HFF-Myc (cell line): ENCODE results near the gene CDKL1.

Experiments used
- DNase-seq: peaks from one replicate; pipeline ENCODE4 v3.0.0-alpha.2; 2011; ENCODE audit warnings: low read depth; ENCODE audit errors: extremely low read depth
- H3K4me3 ChIP-seq: replicated peaks from 2 replicates; pipeline ENCODE4 v1.5.1; 2011; ENCODE audit warnings: low read depth, mild to moderate bottlenecking, control low read depth, low read length
- CTCF ChIP-seq: IDR thresholded peaks from 2 replicates; pipeline ENCODE4 v1.5.1; 2012; ENCODE audit warnings: mild to moderate bottlenecking, low read depth, low read length, control low read depth; ENCODE audit errors: missing control alignments

Gene CDKL1

DNA sequence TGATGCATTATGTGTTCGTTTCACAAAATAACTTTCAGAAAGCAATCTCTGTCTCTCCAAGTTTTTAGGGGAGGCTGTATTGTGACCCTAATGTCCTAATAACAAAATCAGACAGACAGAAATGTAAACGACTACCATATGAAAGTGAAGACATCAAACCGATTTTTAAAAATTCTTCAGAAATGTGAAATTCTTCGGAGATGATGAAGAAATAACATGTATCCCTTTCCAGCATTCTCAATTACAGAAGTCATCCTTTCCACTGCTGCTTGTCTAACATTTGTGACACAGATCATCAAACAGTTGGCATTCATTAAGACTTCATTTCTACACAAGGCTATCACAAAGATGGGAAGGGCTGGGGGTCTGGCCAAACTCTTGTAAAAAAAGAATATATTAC is 43.6 kb downstream of the CDKL1 start:
- TF ChIP-seq CTCF = no peak
- no peak for DNase-seq
- H3K4me3 ChIP-seq = no peak overlapping the region

DNA sequence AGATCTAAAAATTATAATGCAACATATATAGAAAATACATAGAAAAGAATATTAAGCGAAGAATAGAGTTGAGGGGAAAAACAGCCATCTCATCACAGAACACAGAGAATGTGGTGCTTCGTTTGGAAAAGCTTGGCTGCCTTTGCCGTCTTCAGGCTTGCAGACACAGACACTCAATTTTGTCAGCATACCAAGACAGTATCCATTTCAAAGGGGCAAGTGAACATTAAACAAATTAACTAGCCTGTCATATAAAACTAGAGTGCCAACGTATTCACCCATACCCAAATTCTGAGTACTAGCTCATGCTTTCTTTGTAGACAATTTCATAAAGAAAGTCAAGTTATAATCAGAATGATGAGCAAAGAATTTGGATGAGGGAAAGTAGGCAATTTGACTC is 44.1 kb downstream of the CDKL1 start:
- DNase-seq = no peak
- no peak for TF ChIP-seq CTCF
- no peak overlapping the region for H3K4me3 ChIP-seq

DNA sequence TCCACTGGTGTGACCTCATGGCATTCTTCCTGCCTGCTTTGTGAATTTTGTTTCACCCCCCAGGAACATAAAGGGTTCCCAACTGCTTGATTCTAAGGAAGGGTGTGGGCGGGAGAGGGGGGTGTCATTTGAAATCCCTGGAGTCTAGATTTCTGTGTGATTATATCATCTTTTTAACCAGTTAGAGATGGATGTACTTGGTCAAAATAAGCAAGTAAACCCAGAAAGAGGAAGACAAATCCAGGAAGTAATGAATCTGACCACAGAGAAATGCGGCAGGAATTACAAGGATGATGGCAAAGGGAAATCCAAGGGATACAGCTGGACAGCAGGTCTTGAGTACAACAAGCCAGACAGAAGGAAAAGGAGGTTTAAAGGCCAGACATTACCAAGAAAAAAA is 45.7 kb downstream of the CDKL1 start:
- no peak for TF ChIP-seq CTCF
- no peak overlapping the region for H3K4me3 ChIP-seq
- DNase-seq = no peak

DNA sequence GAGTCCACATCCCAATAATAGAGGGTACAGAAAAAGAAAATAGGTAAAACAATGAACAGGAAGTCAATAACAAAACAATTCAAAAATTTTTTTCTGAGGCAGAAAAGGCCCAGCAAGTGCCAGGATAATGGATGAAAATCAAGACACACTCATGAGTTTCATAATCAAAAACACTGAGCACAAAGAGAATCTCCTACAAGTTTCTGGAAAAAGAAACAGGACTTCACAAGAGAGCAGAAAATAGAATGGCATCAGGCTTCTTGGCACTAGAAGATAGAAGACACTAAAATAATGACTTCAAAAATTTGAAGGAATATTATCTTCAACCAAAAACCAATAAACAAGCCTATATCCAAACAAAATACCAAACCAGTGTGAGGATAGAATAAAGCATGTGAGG is 47.7 kb downstream of the CDKL1 start:
- no peak for DNase-seq
- no peak for TF ChIP-seq CTCF
- no peak overlapping the region for H3K4me3 ChIP-seq

DNA sequence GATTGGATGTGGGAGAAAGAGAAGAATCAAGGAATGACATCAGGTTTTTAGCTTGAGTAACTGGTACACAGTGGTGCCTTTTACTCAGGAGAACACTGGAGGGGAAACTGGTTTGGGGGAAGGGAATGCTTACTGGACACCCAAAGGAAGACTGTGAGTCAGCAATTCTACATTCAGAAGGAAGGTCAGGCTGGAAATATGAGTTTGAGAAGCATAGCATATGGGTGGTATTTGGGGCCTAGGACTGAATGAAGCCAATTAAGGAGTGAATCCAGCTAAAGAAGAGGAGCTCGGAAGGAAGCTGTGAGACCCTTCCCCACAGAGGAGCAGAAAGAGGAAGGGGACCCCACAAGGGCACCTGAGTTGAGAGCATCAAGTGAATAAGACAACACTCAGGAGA is 49.2 kb downstream of the CDKL1 start:
- no peak for TF ChIP-seq CTCF
- no peak for DNase-seq

GRCh38 chr14:50345846-50346422 is 50.7 kb downstream of the CDKL1 start:
- no peak for DNase-seq
- no peak for TF ChIP-seq CTCF
- H3K4me3 ChIP-seq = no peak overlapping the region

More for the DNA sequence above, 49.2 kb downstream of the CDKL1 start:
- H3K4me3 ChIP-seq = no peak overlapping the region
